Stimulated activated CD4-positive, alpha-beta T cell treated with anti-CD3 and anti-CD28 coated beads, Interleukin-4, amount 100 ng/mL, for 1 hour (primary cell): ENCODE results near the gene DOCK8.

Experiments
- DNase-seq: peaks from one replicate; pipeline ENCODE4 v3.0.0-alpha.2; 2020

Gene DOCK8

GRCh38 chr9:316382-316965, 101.8 kb downstream of the DOCK8 start:
- no peak for DNase-seq

- no peak for DNase-seq
Observed at GRCh38 chr9:318646-319045, 104.0 kb downstream of the DOCK8 start.

GRCh38 chr9:324971-325370, 110.3 kb downstream of the DOCK8 start:
- DNase-seq = no peak

GRCh38 chr9:326667-327066, 112.0 kb downstream of the DOCK8 start:
- no peak for DNase-seq

- no peak for DNase-seq
Observed at GRCh38 chr9:328453-328852, 113.8 kb downstream of the DOCK8 start.

- no peak for DNase-seq
Observed at GRCh38 chr9:331197-331596, 116.5 kb downstream of the DOCK8 start.

- DNase-seq = no peak
Observed at GRCh38 chr9:335373-335772, 120.7 kb downstream of the DOCK8 start.

GRCh38 chr9:336039-336438, 121.4 kb downstream of the DOCK8 start:
- DNase-seq = no peak

- DNase-seq = no peak
Observed at GRCh38 chr9:338602-339001, 123.9 kb downstream of the DOCK8 start.

- no peak for DNase-seq
Observed at GRCh38 chr9:341634-342421, 127.2 kb downstream of the DOCK8 start.

GRCh38 chr9:343773-344172, 129.1 kb downstream of the DOCK8 start:
- no peak for DNase-seq

- no peak for DNase-seq
Observed at GRCh38 chr9:346111-346571, 131.5 kb downstream of the DOCK8 start.

- no peak for DNase-seq
Observed at GRCh38 chr9:347667-348292, 133.1 kb downstream of the DOCK8 start.

GRCh38 chr9:350384-350783, 135.7 kb downstream of the DOCK8 start:
- no peak for DNase-seq

- DNase-seq = no peak
Observed at GRCh38 chr9:351916-352315, 137.3 kb downstream of the DOCK8 start.

GRCh38 chr9:353077-353476, 138.4 kb downstream of the DOCK8 start:
- no peak for DNase-seq

- DNase-seq = no peak
Observed at GRCh38 chr9:354453-354852, 139.8 kb downstream of the DOCK8 start.

- no peak for DNase-seq
Observed at GRCh38 chr9:357560-357959, 142.9 kb downstream of the DOCK8 start.

GRCh38 chr9:362561-363273, 148.1 kb downstream of the DOCK8 start:
- DNase-seq = no peak

GRCh38 chr9:363274-363612, 148.6 kb downstream of the DOCK8 start:
- no peak for DNase-seq

GRCh38 chr9:365436-365835, 150.8 kb downstream of the DOCK8 start:
- DNase-seq = no peak

- no peak for DNase-seq
Observed at GRCh38 chr9:366620-367019, 152.0 kb downstream of the DOCK8 start.

- DNase-seq = no peak
Observed at GRCh38 chr9:370086-370485, 155.4 kb downstream of the DOCK8 start.

GRCh38 chr9:371349-371748, 156.7 kb downstream of the DOCK8 start:
- no peak for DNase-seq
